GM18502 (cell line): ENCODE results near the gene EDC4.

Experiments used
- ATAC-seq: cut with Tn5 transposase; IDR thresholded peaks from one replicate; pipeline ENCODE4 v1.9.1; 2021; ENCODE audit warnings: mild to moderate bottlenecking; ENCODE audit not compliant: unreplicated experiment, poor library complexity

EDC4 gene

DNA sequence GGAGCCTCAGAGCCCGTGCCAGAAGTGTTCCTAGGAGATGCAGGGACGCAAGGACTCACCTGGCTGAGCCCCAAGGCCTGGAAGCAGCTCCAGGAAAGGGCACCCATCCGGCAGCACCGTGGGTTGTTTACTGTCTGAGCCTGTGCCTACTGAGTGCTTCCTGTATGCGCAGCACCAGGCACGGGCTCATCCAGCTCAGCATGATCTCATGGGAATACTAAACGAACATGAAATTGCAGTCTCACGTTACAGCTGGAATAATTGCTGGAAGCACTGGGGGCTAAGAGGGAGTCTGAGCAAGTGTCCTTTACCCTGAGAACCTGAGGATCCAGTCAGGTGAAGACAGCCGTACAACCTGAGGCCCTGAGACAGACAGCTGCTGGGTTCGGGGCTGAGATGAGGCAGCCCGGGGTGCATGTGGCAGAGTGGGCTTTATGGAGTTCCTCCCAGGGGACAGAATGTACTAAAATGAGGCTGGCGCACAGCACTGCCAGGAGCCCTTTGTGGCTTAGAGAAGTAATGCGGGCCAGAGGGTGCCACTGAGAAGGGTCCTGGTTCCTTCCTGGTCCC, 53.4 kb downstream of the EDC4 start:
- no peak for ATAC-seq

DNA sequence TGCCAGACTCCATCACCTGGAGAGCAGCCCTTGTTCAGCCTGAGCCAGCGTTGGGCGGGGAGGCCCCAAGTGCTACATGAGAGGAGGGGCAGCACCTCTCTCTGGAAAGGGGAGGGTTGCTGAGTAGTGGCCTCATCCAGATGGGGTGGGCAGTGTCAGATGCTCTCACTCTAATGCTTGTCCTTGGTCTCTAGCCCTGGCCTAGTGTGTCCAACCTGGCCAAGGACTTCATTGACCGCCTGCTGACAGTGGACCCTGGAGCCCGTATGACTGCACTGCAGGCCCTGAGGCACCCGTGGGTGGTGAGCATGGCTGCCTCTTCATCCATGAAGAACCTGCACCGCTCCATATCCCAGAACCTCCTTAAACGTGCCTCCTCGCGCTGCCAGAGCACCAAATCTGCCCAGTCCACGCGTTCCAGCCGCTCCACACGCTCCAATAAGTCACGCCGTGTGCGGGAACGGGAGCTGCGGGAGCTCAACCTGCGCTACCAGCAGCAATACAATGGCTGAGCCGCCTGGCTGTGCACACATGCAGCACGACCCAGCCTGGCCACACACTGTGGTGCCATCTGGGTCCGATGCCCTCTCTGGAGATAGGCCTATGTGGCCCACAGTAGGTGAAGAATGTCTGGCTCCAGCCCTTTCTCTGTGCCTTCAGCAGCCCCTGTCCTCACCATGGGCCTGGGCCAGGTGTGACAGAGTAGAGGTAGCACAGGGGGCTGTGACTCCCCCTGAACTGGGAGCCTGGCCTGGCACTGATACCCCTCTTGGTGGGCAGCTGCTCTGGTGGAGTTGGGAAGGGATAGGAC, 54.5 kb downstream of the EDC4 start:
- no peak for ATAC-seq

DNA sequence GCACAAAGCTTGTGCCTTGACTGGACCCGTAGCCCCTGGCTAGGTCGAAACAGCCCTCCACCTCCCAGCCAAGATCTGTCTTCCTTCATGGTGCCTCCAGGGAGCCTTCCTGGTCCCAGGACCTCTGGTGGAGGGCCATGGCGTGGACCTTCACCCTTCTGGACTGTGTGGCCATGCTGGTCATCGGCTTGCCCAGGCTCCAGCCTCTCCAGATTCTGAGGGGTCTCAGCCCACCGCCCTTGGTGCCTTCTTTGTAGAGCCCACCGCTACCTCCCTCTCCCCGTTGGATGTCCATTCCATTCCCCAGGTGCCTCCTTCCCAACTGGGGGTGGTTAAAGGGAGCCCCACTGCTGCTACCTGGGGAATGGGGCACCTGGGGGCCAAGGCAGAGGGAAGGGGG, 55.3 kb downstream of the EDC4 start:
- no peak for ATAC-seq

DNA sequence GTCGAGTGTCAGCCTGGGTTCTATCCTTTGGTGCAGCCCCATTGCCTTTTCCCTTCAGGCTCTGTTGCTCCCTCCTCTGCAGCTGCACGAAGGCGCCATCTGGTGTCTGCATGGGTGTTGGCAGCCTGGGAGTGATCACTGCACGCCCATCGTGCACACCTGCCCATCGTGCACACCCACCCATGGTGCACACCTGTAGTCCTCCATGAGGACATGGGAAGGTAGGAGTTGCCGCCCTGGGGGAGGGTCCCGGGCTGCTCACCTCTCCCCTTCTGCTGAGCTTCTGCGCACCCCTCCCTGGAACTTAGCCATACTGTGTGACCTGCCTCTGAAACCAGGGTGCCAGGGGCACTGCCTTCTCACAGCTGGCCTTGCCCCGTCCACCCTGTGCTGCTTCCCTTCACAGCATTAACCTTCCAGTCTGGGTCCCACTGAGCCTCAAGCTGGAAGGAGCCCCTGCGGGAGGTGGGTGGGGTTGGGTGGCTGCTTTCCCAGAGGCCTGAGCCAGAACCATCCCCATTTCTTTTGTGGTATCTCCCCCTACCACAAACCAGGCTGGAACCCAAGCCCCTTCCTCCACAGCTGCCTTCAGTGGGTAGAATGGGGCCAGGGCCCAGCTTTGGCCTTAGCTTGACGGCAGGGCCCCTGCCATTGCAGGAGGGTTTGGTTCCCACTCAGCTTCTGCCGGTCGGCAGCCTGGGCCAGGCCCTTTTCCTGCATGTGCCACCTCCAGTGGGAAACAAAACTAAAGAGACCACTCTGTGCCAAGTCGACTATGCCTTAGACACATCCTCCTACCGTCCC, 55.9 kb downstream of the EDC4 start:
- peak; percentile 62 for ATAC-seq

DNA sequence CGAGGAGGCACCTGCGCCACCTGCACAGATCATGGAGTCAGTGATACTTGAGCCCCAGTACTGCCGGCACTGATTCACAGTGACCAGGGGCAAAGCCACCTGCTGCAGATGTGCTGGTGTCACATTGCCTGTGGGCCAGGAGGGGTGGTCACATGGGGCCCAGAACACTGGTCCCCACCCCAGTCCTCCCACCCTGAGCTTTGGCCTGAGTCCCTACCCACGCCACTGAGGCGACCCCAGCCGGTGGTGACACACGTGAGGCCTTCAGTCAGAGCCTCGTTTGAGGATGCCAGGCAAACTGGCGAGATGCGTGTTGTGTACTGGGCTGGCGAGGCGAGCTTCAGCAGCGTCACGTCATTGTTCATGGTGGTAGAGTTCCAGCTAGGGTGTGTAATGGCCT, 57.3 kb downstream of the EDC4 start:
- ATAC-seq: no peak

DNA sequence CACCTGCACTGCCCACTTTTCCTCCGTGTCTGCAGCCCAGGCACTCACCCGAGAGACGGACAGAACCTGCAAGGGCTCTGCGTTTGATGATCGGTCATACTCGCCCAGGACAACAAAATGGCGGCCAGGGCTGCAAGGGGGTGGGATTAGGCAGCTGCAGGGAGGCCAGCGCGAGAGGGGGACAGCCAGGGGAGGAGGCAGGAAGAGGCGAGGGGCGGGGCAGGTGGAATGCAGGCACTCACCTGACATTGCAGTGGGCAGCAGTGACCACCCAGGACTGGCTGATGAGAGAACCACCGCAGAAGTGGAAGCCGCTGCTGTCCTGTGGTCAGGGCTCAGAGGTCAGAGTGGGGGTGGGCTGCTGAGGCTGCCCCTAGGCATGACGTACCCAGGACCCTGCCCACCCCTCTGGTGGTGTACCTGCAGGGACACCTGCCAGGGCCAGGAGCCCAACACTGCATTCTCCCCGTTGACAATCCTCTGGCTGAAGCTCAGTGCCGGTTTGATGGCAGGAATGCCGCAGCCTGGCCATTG, 57.9 kb downstream of the EDC4 start:
- no peak for ATAC-seq
